NCI-H2107 treated with DMSO at 0.1 percent for 48 hours (cell line): ENCODE measurements around the gene AGTR1.
"Not testable (repeated sequence)": the region's sequence is repeated elsewhere in the genome, so short reads cannot be mapped to it uniquely, and the experiment has no call there.

Experiments
- DNase-seq: peaks from one replicate; lab custom pipeline; 2025; ENCODE audit not compliant: unreplicated experiment; lab: John Stamatoyannopoulos, UW

Gene AGTR1

DNA sequence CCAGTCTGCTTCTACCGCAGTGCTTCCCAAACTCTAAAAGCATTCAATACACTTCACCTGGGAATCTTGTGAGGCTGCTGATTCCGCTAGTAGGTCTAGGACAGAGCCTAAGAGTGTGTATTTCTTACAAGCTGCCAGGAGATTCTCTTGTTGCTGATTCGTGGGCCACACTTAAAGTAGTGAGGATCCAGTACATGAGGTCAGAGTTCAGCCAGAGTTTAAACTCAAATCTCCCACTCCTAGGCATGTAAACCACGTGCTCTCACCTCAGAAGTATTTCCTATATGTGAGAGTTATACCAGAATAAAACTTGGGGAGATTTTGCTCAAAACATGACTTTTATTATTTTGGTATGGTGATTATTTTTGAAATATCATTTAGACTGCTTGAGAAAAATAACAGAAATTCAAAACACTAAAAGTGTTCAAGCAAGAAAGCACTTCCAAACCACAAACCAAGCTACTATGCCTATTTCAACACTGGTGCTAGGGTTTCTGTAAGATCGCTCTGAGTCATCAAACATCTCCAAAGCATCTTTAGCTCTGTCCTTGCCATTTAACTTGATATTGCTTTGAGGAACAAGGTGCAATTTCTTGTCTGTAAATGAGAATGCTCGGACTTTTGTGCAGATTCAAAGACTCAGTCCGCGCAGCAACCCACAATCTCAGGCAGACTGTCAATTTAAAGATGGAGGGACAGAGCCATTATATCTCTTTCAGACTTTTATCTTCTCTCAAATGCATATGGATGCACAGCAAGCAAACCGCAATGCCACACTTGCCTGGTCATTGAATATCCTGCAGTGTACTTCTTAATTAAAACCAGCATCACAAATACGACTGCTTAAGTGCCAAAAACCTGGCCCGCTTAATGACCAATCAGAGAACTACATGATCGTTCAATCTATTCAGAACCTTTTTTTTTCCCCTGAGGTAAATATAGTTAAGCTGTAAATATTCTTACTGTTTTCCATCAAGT, 59.8 kb downstream of the AGTR1 start:
- DNase-seq, result no peak

DNA sequence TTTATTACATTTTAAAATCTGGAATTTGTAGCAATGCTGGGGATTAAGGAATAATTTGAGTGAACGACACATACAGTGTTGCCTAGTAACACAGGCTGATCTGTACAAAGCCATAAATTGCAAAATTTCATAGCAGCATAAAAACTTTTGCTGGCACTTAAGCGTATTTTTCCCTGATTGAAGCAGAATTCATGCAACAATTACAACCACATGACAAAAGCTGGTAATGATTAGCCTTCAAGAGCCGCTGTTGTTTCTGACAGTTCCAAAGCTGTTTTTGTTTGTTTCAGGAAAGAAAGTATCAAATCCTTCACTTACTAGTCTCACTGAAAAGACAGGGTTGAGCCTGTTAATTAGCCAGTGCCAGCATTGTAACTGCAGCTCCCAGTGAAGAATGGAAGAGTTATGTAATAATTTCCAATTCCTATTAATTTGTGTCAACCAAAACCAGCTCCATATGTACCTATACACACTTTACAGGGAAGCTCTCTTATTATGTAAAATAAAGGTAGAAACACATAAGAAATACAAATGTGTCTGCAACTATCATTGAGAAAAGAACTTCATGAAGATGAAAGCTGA, 60.7 kb downstream of the AGTR1 start:
- no peak for DNase-seq

- DNase-seq, result no peak
Observed at GRCh38 chr3:148759430-148759829, 61.7 kb downstream of the AGTR1 start.

- no peak for DNase-seq
Observed at GRCh38 chr3:148763156-148763680, 65.5 kb downstream of the AGTR1 start.

GRCh38 chr3:148763986-148764935, 66.6 kb downstream of the AGTR1 start:
- no peak for DNase-seq

- DNase-seq, result no peak
Observed at GRCh38 chr3:148772361-148772760, 74.7 kb downstream of the AGTR1 start.

DNA sequence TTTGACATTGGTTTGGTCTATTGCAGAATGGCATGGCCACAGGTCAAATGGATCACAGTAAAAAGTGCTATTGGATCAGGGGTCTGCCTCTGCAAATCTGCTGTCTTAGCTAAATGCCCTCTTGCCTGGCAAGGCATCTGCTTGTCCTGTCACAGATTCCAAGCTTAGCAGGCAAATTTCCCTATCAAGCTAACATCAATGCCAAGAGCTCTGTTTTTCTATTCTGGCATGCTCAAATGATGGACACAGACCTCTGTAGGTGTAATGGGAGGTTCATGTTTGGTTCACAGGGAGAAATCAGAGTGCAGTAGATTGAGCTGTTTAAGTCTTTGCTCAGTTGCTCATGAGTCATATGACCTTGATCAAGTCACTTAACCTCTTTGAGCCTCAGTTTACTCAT, 75.1 kb downstream of the AGTR1 start:
- no peak for DNase-seq

- DNase-seq, result no peak
Observed at GRCh38 chr3:148773805-148774204, 76.1 kb downstream of the AGTR1 start.

GRCh38 chr3:148778926-148779325, 81.2 kb downstream of the AGTR1 start:
- no peak for DNase-seq

GRCh38 chr3:148785026-148785425, 87.3 kb downstream of the AGTR1 start:
- not testable (repeated sequence) for DNase-seq

DNA sequence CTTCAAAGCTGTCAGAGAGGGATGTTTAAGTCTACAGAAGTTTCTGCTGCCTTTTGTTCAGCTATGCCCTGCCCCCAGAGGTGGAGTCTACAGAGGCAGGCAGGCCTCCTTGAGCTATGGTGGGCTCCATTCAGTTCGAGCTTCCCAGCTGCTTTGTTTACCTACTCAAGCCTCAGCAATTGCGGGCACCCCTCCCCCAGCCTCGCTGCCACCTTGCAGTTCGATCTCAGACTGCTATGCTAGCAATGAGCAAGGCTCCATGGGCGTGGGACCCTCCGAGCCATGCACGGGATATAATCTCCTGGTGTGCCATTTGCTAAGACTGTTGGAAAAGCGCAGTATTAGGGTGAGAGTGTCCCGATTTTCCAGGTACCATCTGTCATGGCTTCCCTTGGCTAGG, 88.5 kb downstream of the AGTR1 start:
- DNase-seq, result not testable (repeated sequence)

DNA sequence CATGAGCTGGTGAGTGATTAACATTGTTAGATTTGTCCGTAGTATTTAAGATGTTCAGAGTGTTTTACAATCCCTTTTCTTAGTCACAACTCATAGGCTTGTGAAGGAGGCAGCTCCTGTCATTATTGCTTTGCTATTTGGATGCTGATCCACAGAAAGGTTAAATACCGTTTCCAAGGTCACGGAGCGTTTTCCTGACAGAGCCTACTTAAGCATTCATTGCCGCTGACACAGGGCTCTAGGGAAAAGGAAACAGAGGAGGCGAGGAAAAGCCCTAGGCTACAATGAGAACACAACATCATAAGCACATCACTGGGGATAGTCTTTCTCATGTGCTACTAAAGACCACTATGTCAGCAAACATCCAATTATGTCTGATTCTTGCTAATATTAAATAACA, 91.4 kb downstream of the AGTR1 start:
- DNase-seq, result no peak

- no peak for DNase-seq
Observed at GRCh38 chr3:148789906-148790305, 92.2 kb downstream of the AGTR1 start.

DNA sequence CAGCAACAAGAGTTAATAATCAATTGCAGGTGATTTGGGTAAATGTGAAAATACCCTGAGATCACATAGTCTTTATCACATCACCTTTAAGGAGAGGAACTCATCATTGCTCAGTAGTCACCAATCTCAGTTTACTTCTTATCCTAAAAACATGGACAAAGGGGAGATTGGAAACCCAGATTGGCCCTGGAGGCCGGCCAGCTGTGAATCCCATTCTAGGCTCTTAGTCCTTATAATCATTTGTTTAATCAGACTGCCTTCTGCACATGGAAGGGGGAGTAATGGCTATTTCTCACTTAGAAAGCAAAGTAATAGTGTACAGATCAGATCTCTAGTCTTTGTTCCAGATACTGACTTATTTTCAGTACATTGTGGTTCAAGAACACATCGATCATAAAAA, 92.7 kb downstream of the AGTR1 start:
- no peak for DNase-seq

DNA sequence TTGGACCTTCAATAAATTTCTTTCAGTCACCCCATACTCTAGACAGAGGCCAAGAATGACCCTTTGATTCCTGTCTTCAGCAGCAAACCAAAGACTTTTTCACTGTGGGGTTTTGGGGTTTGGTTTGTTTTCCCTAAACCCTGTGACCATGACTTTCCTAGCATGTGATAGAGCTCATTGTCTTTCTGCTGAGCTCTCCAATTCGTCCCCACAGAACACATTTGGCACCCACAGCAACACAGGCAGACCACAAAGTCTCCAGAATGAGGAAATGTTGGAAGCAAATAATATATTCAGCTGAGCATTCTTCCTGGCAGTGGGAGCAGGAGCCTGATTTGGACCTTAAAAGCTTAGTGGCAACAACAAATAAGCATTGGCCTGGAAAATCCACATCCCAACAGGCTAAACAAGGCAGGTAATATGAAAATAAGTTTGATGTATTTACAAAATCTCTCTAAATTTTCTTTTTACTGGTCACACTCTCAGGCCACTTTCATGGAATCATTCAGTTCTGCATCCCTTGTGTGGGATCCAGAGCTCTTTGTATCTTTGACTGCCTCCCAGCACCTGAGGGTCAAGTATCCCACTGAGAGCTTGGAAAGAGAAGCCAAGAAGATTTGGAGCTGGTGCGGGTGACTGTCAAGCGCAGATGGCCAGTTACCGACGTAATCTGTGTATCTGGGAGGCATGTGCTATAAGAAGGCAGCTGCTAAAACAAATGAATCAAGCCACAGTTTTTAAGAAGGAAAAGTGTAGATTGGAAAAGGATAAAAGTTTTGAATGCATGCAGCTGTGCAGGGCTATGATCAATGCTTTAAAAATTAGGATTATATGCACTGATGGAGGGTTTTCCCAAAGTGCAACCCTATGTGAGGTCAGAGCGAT, 93.4 kb downstream of the AGTR1 start:
- DNase-seq, result no peak

DNA sequence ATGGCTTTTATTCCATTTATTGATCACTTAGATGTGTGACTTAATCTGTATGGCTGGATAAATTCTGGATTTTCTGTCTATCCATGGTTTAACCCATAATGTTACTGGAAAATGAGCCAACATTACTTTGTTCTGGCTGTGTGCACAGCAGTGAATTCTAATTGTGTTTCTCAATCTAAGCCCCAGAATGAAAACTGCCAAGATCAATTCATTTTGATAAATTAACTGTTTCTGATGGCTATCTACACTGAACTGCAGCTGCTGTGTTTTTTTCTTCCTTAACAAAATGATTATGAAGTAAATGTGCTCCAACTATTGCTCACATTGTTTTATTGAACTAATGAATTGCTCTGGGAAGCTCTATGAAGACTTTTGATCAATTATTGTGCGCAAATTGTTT, 94.2 kb downstream of the AGTR1 start:
- no peak for DNase-seq

GRCh38 chr3:148792516-148792915, 94.8 kb downstream of the AGTR1 start:
- no peak for DNase-seq
